ENCODE data around the gene HLA-DOB. TPM values are rescaled to one million over a fixed set of nuclear protein-coding genes. Genes with fewer than 3 reads are reported as not detected.

Gene HLA-DOB
- polyA plus RNA-seq, 1 donor from 2014 or later: not detected

DNA sequence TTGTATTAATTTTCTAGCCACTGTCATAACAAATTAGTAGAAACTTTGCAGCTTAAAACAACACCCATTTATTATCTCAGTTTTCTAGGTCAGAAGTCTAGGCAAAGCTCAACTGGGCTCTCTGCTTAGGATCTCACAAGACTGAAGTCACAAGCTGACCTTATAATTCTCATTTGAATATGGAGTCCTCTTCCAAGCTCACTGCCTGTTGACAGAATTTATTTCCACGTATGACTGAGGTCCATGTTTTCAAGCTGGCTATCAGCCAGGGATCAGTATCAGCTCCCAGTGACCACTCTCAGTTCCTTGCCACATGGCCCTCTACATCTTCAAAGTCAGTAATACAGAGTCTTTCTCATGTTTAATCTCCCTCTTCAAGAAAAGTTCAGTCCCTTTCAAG lies 41.7 kb downstream of the HLA-DOB start:
- H2AFZ ChIP-seq (ENCODE audit: low read depth, low read length): no peak overlapping the region
- no peaks in the 10 kb centered on the region for H3F3A ChIP-seq (ENCODE audit: insufficient read depth, low read length, poor library complexity, severe bottlenecking)
- no peaks in the 10 kb centered on the region for H3K79me2 ChIP-seq (replicated peaks; ENCODE audit: insufficient read depth, low read length)
- no peaks in the 10 kb centered on the region for H3K9me3 ChIP-seq (ENCODE audit: low read length)
- H4K20me1 ChIP-seq (ENCODE audit: insufficient read depth): no peaks in the 10 kb centered on the region
- no peaks in the 10 kb centered on the region for H3K36me3 ChIP-seq (ENCODE audit: insufficient read depth, low read length)
- TF ChIP-seq TAF1 (IDR thresholded peaks at IDR 0.05; ENCODE audit: low read depth) (no peak), EZH2 (IDR thresholded peaks at IDR 0.05; ENCODE audit: borderline replicate concordance, insufficient read depth, low read length, poor library complexity, severe bottlenecking) (no peak)
- H3K4me2 ChIP-seq (ENCODE audit: low read length): no peak overlapping the region
- H3K27ac ChIP-seq (ENCODE audit: low read length): no peak overlapping the region
- H3K9ac ChIP-seq (ENCODE audit: low read length): no peak overlapping the region
- no peaks in the 10 kb centered on the region for H3K9me2 ChIP-seq (ENCODE audit: insufficient read depth, low read length)
- H3K4me3 ChIP-seq (ENCODE audit: low read length): no peak overlapping the region
- H3K27me3 ChIP-seq (ENCODE audit: insufficient read depth, low read depth, low read length): no peaks in the 10 kb centered on the region

DNA sequence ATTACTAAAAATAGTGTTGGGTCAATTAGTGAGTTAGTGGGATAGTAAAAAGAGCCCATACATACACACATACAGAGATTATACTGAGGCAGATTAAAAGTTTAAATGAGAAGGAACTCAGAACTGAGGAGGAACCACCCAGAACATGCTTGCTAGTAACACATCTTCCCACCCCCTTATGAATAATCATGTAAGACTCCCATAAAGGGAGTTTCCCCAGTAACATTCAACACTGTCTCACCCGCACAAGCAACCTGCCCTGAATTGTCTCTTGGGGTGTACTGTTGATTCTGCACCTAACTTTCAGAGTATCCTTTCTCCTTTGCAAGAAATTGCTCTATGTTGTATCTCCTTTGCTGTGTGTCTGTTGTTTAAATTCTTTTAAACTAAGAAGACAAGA lies 42.4 kb downstream of the HLA-DOB start:
- Histone ChIP-seq H3K36me3 (ENCODE audit: insufficient read depth, low read length) (no peaks in the 10 kb centered on the region), H3K27ac (ENCODE audit: low read length) (no peak overlapping the region), H3K27me3 (ENCODE audit: insufficient read depth, low read depth, low read length) (no peaks in the 10 kb centered on the region), H4K20me1 (ENCODE audit: insufficient read depth) (no peaks in the 10 kb centered on the region), H3K4me2 (ENCODE audit: low read length) (no peak overlapping the region), H3K9me3 (ENCODE audit: low read length) (no peaks in the 10 kb centered on the region), H3K4me3 (ENCODE audit: low read length) (no peak overlapping the region), H3K79me2 (replicated peaks; ENCODE audit: insufficient read depth, low read length) (no peaks in the 10 kb centered on the region), H3K9ac (ENCODE audit: low read length) (no peak overlapping the region), H2AFZ (ENCODE audit: low read depth, low read length) (no peak overlapping the region), H3K9me2 (ENCODE audit: insufficient read depth, low read length) (no peaks in the 10 kb centered on the region), H3F3A (ENCODE audit: insufficient read depth, low read length, poor library complexity, severe bottlenecking) (no peaks in the 10 kb centered on the region)
- no peak for TF ChIP-seq POLR2AphosphoS5 (IDR thresholded peaks at IDR 0.05)
- TF ChIP-seq, protein P1, sequence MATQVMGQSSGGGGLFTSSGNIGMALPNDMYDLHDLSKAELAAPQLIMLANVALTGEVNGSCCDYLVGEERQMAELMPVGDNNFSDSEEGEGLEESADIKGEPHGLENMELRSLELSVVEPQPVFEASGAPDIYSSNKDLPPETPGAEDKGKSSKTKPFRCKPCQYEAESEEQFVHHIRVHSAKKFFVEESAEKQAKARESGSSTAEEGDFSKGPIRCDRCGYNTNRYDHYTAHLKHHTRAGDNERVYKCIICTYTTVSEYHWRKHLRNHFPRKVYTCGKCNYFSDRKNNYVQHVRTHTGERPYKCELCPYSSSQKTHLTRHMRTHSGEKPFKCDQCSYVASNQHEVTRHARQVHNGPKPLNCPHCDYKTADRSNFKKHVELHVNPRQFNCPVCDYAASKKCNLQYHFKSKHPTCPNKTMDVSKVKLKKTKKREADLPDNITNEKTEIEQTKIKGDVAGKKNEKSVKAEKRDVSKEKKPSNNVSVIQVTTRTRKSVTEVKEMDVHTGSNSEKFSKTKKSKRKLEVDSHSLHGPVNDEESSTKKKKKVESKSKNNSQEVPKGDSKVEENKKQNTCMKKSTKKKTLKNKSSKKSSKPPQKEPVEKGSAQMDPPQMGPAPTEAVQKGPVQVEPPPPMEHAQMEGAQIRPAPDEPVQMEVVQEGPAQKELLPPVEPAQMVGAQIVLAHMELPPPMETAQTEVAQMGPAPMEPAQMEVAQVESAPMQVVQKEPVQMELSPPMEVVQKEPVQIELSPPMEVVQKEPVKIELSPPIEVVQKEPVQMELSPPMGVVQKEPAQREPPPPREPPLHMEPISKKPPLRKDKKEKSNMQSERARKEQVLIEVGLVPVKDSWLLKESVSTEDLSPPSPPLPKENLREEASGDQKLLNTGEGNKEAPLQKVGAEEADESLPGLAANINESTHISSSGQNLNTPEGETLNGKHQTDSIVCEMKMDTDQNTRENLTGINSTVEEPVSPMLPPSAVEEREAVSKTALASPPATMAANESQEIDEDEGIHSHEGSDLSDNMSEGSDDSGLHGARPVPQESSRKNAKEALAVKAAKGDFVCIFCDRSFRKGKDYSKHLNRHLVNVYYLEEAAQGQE (IDR thresholded peaks at IDR 0.05; ENCODE audit: borderline replicate concordance): no peak
- TF ChIP-seq TAF1 (IDR thresholded peaks at IDR 0.05; ENCODE audit: low read depth): no peak
- no peak for TF ChIP-seq RAD21 (conservative IDR thresholded peaks at IDR 0.05)
- TF ChIP-seq CTCF (IDR thresholded peaks at IDR 0.05; ENCODE audit: poor library complexity, severe bottlenecking): no peak
- no peak for TF ChIP-seq SMC3 (conservative IDR thresholded peaks at IDR 0.05; ENCODE audit: poor library complexity)
- TF ChIP-seq EP300 (conservative IDR thresholded peaks at IDR 0.05; ENCODE audit: poor library complexity, severe bottlenecking): no peak
- TF ChIP-seq MXI1 (conservative IDR thresholded peaks at IDR 0.05; ENCODE audit: poor library complexity, severe bottlenecking): no peak
- TF ChIP-seq EZH2 (IDR thresholded peaks at IDR 0.05; ENCODE audit: borderline replicate concordance, insufficient read depth, low read length, poor library complexity, severe bottlenecking): no peak

DNA sequence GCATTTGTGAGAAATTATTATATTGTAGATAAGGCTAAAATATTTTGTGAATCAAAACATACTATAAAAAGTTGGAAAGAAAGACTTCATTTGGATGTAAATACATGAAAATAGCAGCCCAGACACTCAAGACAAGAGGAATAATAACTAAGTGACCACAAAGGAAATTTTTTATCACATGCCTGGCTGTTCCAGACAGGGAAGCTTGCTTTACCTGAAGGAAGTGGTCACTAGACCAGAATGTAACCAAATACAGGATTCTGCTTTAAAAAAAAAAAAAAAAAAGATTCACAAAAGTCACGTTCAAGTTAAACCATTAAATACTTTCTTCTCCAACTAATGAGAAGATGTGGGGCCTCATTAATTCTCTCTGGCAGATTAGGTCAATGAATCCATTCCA lies 44.1 kb downstream of the HLA-DOB start:
- no peak overlapping the region for H3K9ac ChIP-seq (ENCODE audit: low read length)
- H3K9me2 ChIP-seq (ENCODE audit: insufficient read depth, low read length): no peaks in the 10 kb centered on the region
- no peaks in the 10 kb centered on the region for H3K9me3 ChIP-seq (ENCODE audit: low read length)
- no peaks in the 10 kb centered on the region for H4K20me1 ChIP-seq (ENCODE audit: insufficient read depth)
- no peak overlapping the region for H3K4me3 ChIP-seq (ENCODE audit: low read length)
- no peak overlapping the region for H3K4me2 ChIP-seq (ENCODE audit: low read length)
- H3F3A ChIP-seq (ENCODE audit: insufficient read depth, low read length, poor library complexity, severe bottlenecking): no peaks in the 10 kb centered on the region
- H2AFZ ChIP-seq (ENCODE audit: low read depth, low read length): no peak overlapping the region
- TF ChIP-seq MXI1 (conservative IDR thresholded peaks at IDR 0.05; ENCODE audit: poor library complexity, severe bottlenecking) (no peak), POLR2AphosphoS5 (IDR thresholded peaks at IDR 0.05) (no peak), RAD21 (conservative IDR thresholded peaks at IDR 0.05) (no peak), EZH2 (IDR thresholded peaks at IDR 0.05; ENCODE audit: borderline replicate concordance, insufficient read depth, low read length, poor library complexity, severe bottlenecking) (no peak), SMC3 (conservative IDR thresholded peaks at IDR 0.05; ENCODE audit: poor library complexity) (no peak), CTCF (IDR thresholded peaks at IDR 0.05; ENCODE audit: poor library complexity, severe bottlenecking) (no peak), EP300 (conservative IDR thresholded peaks at IDR 0.05; ENCODE audit: poor library complexity, severe bottlenecking) (no peak), TAF1 (IDR thresholded peaks at IDR 0.05; ENCODE audit: low read depth) (no peak)
- TF ChIP-seq, protein P1 (IDR thresholded peaks at IDR 0.05; ENCODE audit: borderline replicate concordance): no peak
- H3K27ac ChIP-seq (ENCODE audit: low read length): no peak overlapping the region
- H3K36me3 ChIP-seq (ENCODE audit: insufficient read depth, low read length): no peaks in the 10 kb centered on the region
- no peaks in the 10 kb centered on the region for H3K79me2 ChIP-seq (replicated peaks; ENCODE audit: insufficient read depth, low read length)
- H3K27me3 ChIP-seq (ENCODE audit: insufficient read depth, low read depth, low read length): no peaks in the 10 kb centered on the region

All from neural cell (in vitro differentiated cells).